Ectodermal cell (in vitro differentiated cells): ENCODE data around the gene TRABD2B.

Experiments used
- H3K27ac ChIP-seq: 2 replicates; pipeline ENCODE4 v1.7.0; 2013; ENCODE audit warnings: mild to moderate bottlenecking, low read depth, low read length; ENCODE audit not compliant: insufficient read depth, poor library complexity, severe bottlenecking
- H3K27me3 ChIP-seq: 2 replicates; pipeline ENCODE4 v1.7.0; 2013; ENCODE audit warnings: mild to moderate bottlenecking, low read length; ENCODE audit not compliant: insufficient read depth, control insufficient read depth, poor library complexity, severe bottlenecking
- H3K36me3 ChIP-seq: one replicate; pipeline ENCODE4 v1.7.0; 2013; ENCODE audit warnings: low read length; ENCODE audit not compliant: control insufficient read depth, insufficient read depth
- H3K4me1 ChIP-seq: one replicate; pipeline ENCODE4 v1.7.0; 2013; ENCODE audit warnings: low read length; ENCODE audit not compliant: control insufficient read depth, insufficient read depth
- H3K4me3 ChIP-seq: 2 replicates; pipeline ENCODE4 v1.7.0; 2013; ENCODE audit warnings: low read depth, low read length, control low read depth; ENCODE audit not compliant: insufficient read depth
- H3K9me3 ChIP-seq: 2 replicates; pipeline ENCODE4 v1.7.0; 2013; ENCODE audit warnings: mild to moderate bottlenecking, low read length, moderate library complexity; ENCODE audit not compliant: control insufficient read depth
- WGBS, 2 experiments: methylation state at CpG; one replicate each; pipeline ENCODE4 v1.1.7; 2013; ENCODE audit warnings: missing lambda C conversion rate in 2 of 2; 5-methylcytosine and 5-hydroxymethylcytosine counted together

TRABD2B gene

DNA sequence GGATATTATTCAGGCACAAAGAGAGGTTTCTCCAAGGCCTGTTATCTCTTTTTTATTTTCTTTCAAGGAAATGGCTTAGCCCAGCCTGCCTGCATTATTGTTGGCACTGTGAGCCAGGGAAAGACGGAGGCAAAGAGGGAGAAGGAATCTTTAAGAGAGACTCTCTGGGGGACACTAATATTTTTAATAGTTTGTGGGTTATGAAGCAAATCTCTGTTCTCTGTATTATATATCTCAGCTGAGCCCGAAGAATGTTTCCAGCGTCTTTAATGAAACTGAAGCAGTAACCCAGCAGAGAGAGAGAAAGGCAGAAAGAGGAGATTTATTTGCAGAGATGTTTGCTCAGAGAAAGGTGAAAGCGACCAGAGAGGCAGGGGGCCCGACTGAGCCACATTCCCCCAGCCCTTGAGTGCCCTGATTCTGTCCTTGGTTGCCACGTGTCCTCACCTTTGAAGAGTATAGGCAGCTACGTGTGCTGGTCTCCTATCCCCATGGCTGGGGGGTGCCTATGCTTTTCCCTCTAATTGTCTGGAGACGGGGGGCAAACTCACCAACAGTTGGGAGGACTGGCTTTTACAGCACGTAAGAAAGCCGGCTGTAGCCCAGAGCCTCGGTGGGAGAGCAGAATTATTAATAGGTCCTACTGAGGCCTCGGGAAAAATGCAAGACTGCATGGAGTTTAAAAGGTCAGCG lies 166.4 kb downstream of the TRABD2B start:
- Histone ChIP-seq H3K36me3 (no peaks in the 10 kb centered on the region), H3K4me1 (peaks cover 19% of the 10 kb centered on the region), H3K9me3 (peaks cover 5% of the 10 kb centered on the region), H3K27ac (no peak overlapping the region), H3K4me3 (no peak overlapping the region), H3K27me3 (no peaks in the 10 kb centered on the region)
- WGBS, 2 experiments: 44 to 47% methylated on average over 13 of the region's 13 CpGs

DNA sequence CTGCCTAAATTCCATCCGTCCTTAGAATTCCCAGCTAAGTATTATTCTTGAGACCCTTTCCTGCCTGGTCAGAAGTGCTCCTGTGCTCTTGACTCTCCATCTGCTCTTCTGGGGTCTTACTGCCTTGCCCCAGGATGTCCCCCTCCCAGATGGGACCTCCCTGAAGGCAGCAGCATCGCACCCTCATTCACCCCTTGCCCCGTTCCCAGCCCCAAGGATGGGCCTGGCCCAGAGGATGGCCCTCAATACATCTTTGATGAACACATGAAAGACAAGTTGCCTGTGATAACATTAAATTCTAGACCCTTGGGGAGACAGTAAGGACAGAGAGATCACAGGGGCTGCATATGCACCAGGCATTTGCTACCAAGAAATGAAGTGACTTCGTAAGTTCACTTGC lies 167.2 kb downstream of the TRABD2B start:
- no peaks in the 10 kb centered on the region for H3K9me3 ChIP-seq
- no peaks in the 10 kb centered on the region for H3K36me3 ChIP-seq
- no peak overlapping the region for H3K27ac ChIP-seq
- no peak overlapping the region for H3K4me3 ChIP-seq
- WGBS, 2 experiments: 69% methylated on average over 4 of the region's 4 CpGs
- H3K27me3 ChIP-seq: no peaks in the 10 kb centered on the region
- H3K4me1 ChIP-seq: peaks cover 21% of the 10 kb centered on the region

DNA sequence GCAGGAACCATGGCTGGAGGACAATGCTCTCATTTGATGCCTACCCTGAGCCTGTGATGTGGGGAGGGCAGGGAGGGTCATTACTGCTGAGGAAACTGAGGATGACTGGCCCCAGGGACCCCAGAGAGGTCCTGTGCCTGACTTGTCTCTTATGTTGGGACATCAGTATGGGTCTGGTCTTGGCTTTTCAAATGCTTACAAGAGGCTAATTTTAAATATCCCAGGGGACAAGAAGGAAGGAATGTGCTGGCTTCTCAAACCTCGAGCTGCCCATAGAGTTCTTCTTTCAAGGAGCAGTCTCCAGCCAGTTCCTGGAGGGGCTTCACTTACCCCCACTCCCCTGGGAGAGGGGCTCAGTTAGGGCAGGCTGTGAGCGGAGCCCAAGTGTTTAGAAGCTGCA lies 168.2 kb downstream of the TRABD2B start:
- no peak overlapping the region for H3K4me3 ChIP-seq
- H3K4me1 ChIP-seq: peaks cover 24% of the 10 kb centered on the region
- 70 to 85% methylated on average over 2 of the region's 2 CpGs for WGBS, 2 experiments
- H3K27ac ChIP-seq: no peak overlapping the region
- no peaks in the 10 kb centered on the region for H3K36me3 ChIP-seq
- no peaks in the 10 kb centered on the region for H3K27me3 ChIP-seq
- H3K9me3 ChIP-seq: no peaks in the 10 kb centered on the region

DNA sequence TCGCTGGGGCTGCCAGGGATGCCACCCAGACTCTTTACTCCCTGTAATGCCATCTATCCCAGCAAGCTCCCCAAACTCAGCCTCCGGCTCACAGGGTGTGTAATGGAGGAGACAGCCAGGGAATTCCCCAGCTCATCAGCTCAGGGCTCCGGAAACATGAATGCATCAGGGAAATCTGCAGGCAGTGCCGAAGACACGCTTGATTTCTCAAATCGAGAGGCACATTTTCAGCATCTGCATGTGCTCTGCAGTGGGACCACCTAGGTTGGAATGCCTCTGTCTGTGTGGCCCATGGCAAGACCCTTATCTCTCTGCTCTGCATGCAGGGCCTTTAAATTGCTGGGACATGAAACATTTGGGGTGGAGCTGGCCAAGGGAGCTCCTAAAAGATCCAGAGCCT lies 170.1 kb downstream of the TRABD2B start:
- Histone ChIP-seq H3K36me3 (no peaks in the 10 kb centered on the region), H3K9me3 (no peaks in the 10 kb centered on the region), H3K27me3 (no peaks in the 10 kb centered on the region), H3K4me3 (no peak overlapping the region), H3K4me1 (peaks cover 22% of the 10 kb centered on the region), H3K27ac (no peak overlapping the region)
- WGBS, 2 experiments: 90 to 91% methylated on average over 6 of the region's 6 CpGs

DNA sequence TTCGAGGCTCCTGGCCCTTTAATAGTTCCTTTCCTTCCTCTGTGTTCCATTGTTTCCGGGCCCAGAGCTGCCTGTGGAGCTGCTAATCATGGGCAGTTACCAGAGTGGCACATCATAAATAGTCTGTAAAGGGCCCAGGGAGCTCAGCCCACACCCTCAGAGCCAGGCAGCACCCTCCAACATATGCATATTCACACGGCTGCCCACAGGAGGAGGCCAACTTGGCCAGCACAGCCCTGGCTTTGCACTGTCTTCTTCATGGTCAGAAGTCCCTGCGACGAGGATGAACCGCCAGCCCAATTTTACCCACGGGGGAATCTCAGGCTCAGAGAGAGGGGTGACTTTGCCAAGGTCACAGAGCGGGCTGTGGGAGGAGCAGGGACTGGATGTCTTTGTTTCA lies 172.5 kb downstream of the TRABD2B start:
- no peaks in the 10 kb centered on the region for H3K9me3 ChIP-seq
- H3K27me3 ChIP-seq: no peaks in the 10 kb centered on the region
- no peak overlapping the region for H3K4me3 ChIP-seq
- no peak overlapping the region for H3K27ac ChIP-seq
- H3K4me1 ChIP-seq: peaks cover 7% of the 10 kb centered on the region
- no peaks in the 10 kb centered on the region for H3K36me3 ChIP-seq
- WGBS, 2 experiments: 79 to 83% methylated on average over 8 of the region's 8 CpGs

DNA sequence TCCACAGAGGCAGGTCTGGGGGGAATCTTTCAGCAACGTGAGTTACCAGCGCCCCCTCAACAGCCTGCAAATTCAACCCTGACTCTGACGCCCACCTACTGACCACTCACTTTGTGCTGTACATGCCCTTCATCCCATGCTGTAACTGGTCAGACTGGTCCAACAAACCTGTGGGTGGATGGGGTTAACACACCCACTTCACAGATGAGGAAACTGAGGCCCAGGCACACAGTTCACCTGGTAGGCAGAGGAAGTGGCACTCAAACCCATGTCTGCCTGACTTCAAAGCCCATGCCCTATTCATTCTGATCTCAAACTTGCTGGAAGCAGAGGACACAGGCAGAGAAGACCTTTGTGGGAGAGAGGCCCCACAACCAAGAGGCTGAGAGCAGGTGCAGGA lies 172.9 kb downstream of the TRABD2B start:
- Histone ChIP-seq H3K4me1 (peaks cover 7% of the 10 kb centered on the region), H3K9me3 (no peaks in the 10 kb centered on the region), H3K27ac (no peak overlapping the region), H3K36me3 (no peaks in the 10 kb centered on the region), H3K4me3 (no peak overlapping the region), H3K27me3 (no peaks in the 10 kb centered on the region)
- 94% methylated on average over 3 of the region's 3 CpGs for WGBS, 2 experiments

DNA sequence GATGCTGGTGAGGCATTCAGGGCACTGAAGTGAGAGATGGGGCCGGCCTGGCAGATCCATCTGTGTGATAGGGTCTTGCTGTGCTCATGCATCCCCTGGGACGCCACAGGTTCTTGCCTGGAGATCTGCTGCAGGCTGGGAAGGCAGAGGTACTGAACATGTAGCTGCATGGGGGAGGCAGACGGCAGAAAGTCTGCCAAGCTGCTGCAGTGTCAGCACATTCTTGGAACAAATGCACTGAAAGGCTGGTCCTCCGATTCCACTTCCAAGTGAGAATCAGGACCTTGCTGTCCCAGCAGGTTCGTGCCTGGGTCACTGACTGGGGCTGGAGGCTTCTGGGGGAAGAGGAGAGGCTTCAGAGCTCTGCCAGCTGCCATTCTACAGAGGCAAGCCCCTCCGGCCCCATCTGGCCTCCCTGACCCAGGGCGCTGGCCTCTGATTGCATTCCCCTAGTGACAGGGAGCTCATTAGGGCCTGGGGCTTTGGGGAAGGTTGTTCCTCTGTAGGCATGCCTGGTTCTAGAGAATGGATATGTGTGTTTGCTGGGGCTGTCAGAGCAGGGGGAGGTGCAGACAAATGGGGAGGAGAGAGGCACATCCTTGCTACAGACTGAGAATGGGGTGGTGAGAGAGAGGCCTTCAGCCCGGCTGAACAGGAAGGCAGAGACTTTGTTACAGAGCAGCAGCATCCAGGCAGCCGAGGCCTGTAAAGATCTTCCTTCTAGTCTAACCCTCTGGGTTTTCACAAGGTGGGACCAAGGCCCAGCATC lies 174.0 kb downstream of the TRABD2B start:
- Histone ChIP-seq H3K27ac (no peak overlapping the region), H3K27me3 (no peaks in the 10 kb centered on the region), H3K36me3 (no peaks in the 10 kb centered on the region), H3K4me3 (no peak overlapping the region), H3K4me1 (peaks cover 7% of the 10 kb centered on the region), H3K9me3 (no peaks in the 10 kb centered on the region)
- 79% methylated on average over 9 of the region's 9 CpGs for whole genome bisulfite sequencing, 2 experiments

DNA sequence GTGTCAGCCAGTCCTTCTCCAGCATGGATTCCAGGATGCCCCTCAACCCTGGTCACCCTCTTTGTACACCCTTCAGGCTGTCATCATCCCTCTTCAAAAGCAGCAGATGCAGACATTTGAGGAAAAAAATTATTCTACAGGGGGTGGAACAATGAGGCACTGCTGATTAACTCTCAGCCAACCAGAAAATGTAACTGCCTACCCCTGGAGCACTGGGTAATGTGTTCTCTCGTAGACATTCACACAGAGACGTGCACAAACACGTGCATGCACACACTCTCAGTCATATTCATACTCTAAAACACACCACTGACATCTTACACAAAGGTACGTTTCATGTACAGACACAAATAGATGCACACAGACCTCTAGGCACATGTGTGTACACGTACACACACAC lies 175.4 kb downstream of the TRABD2B start:
- Histone ChIP-seq H3K9me3 (no peaks in the 10 kb centered on the region), H3K4me3 (no peak overlapping the region), H3K27ac (no peak overlapping the region), H3K36me3 (no peaks in the 10 kb centered on the region), H3K27me3 (no peaks in the 10 kb centered on the region), H3K4me1 (peaks cover 5% of the 10 kb centered on the region)
- 74 to 75% methylated on average over 5 of the region's 5 CpGs for whole genome bisulfite sequencing, 2 experiments

DNA sequence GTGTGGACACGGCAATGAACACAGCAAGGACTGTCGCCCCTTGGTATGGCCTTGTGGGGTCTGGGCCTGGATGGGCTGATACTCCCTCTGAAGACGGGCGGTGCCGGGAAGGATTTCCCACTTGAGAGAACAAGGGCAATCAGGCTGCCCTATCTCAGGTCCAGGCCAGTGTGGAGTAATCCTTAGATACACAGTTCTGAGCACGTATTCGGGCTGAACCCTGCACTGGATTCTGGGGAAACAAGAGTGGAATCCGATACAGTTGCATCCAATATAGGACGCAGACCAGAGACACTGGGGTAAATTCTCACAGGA lies 177.7 kb downstream of the TRABD2B start:
- Histone ChIP-seq H3K4me3 (no peak overlapping the region), H3K4me1 (peaks cover 11% of the 10 kb centered on the region), H3K9me3 (no peaks in the 10 kb centered on the region), H3K27ac (no peak overlapping the region), H3K36me3 (no peaks in the 10 kb centered on the region), H3K27me3 (no peaks in the 10 kb centered on the region)
- 91 to 94% methylated on average over 9 of the region's 9 CpGs for WGBS, 2 experiments

DNA sequence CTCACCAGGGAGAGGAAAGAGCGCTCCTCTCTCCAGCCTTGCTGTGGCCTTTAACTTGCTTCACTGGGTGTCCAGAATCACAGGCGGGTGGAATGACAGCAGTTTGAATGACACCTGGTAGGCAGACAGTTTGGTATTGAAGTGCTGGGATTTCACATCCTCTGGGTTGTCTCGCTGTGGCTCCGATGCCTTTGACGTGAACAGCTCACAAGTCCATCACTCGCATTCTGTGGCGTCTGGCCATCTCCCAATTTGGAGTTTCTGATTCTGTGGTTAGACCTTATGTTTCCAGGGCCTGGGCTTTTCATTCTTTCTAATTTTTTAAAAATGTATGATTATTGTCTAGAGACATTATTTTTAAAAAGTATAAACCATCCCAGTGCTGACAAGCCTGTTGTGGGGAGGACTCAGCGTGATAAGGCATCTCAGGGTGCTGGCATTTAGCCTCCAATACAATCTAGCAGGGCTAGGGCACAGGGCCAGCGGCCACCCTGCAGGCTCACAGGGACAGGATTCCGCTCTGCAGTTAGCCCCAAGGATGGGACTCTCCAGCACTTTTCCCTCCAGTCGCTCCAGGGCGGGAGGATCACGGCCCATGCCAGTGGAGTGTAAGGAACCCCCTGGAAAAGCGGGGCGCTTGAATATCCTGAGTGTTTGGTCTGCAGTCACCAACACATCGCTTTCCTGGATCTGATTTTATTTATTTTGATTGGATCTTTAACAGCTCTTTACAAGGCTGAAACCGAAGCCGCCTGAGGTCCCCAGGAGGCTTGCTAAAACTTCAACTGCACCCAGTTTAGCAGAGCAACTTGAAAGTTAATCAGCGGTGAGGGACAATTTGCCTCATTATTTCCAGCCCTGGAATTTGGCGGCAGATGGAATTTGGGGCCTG lies 178.3 kb downstream of the TRABD2B start:
- no peaks in the 10 kb centered on the region for H3K9me3 ChIP-seq
- 89 to 90% methylated on average over 20 of the region's 20 CpGs for WGBS, 2 experiments
- no peak overlapping the region for H3K4me3 ChIP-seq
- H3K4me1 ChIP-seq: peaks cover 16% of the 10 kb centered on the region
- H3K36me3 ChIP-seq: no peaks in the 10 kb centered on the region
- H3K27me3 ChIP-seq: no peaks in the 10 kb centered on the region
- H3K27ac ChIP-seq: no peak overlapping the region
